Suprapubic skin (tissue), 4 donors: ENCODE measurements around the gene ADGRG7. TPM values are rescaled to one million over a fixed set of nuclear protein-coding genes. Genes with fewer than 3 reads are reported as not detected.

Source experiments
- DNase-seq, 2 donors: peaks; one replicate each; pipeline ENCODE4 v3.0.0-alpha.2; 2019; ENCODE audit warnings: low spot score in 2 of 2
- H3K27ac ChIP-seq: fragments of 200-600 bp; sonication (generic); one replicate; pipeline ENCODE4 v1.5.1; 2019
- H3K27me3 ChIP-seq: fragments of 200-600 bp; sonication (generic); one replicate; pipeline ENCODE4 v1.5.1; 2019
- H3K36me3 ChIP-seq: fragments of 200-600 bp; sonication (generic); one replicate; pipeline ENCODE4 v1.5.1; 2019
- H3K4me1 ChIP-seq: fragments of 200-600 bp; sonication (generic); one replicate; pipeline ENCODE4 v1.5.1; 2019
- H3K4me3 ChIP-seq: fragments of 200-600 bp; sonication (generic); one replicate; pipeline ENCODE4 v1.5.1; 2019; ENCODE audit warnings: mild to moderate bottlenecking
- H3K9me3 ChIP-seq: fragments of 200-600 bp; sonication (generic); one replicate; pipeline ENCODE4 v1.5.1; 2019
- CTCF ChIP-seq, 2 donors: fragments of 200-600 bp in 1 of 2; fragments of 450-650 bp in 1 of 2; sonication (generic) in 1 of 2; IDR thresholded peaks; one replicate each; pipeline ENCODE4 v1.5.1; 2016 to 2019; ENCODE audit warnings: antibody characterized with exemption in 2 of 2, mild to moderate bottlenecking in 1 of 2, moderate library complexity in 1 of 2
- EP300 ChIP-seq: sonication (generic); formaldehyde crosslinking; IDR thresholded peaks from one replicate; pipeline ENCODE4 v1.6.1; 2017; ENCODE audit warnings: antibody characterized with exemption
- POLR2A ChIP-seq, 2 donors: fragments of 450-650 bp; IDR thresholded peaks; one replicate each; pipeline ENCODE4 v1.6.1; 2017; ENCODE audit warnings: antibody characterized with exemption in 2 of 2, mild to moderate bottlenecking in 2 of 2, moderate library complexity in 2 of 2
- POLR2AphosphoS5 ChIP-seq, 3 donors: sonication (generic); formaldehyde crosslinking; IDR thresholded peaks; one replicate each; pipeline ENCODE4 v1.6.1; 2017; ENCODE audit warnings: antibody characterized with exemption in 3 of 3
- WGBS: methylation state at CpG from one replicate; pipeline ENCODE4 v1.1.5; 2018; 5-methylcytosine and 5-hydroxymethylcytosine counted together
- total RNA-seq, 4 donors: library from RNA; depleted of rRNA; stranded (reverse); fragments of >200 nt; gene quantifications; one replicate each; pipeline ENCODE4 v1.1.0, GENCODE V29; 2016

ADGRG7 gene
- total RNA-seq, 4 donors from 2014 or later, result 0.32 TPM; not detected in 3

- no peak overlapping the region for H3K27ac ChIP-seq
- H3K4me3 ChIP-seq, result no peak overlapping the region
- H3K4me1 ChIP-seq, result peaks cover 4% of the 10 kb centered on the region
- WGBS, result 81% methylated on average over 5 of the region's 5 CpGs
- no peak for DNase-seq
- no peak for TF ChIP-seq POLR2AphosphoS5 (IDR thresholded peaks at IDR 0.05)
- H3K36me3 ChIP-seq, result peaks cover 40% of the 10 kb centered on the region
- H3K27me3 ChIP-seq, result no peaks in the 10 kb centered on the region
- no peaks in the 10 kb centered on the region for H3K9me3 ChIP-seq
These were observed 111.0 kb downstream of the ADGRG7 start for GRCh38 chr3:100720426-100720825.

- H3K9me3 ChIP-seq, result no peaks in the 10 kb centered on the region
- DNase-seq, result no peak
- H3K27ac ChIP-seq, result no peak overlapping the region
- no peaks in the 10 kb centered on the region for H3K27me3 ChIP-seq
- no peak overlapping the region for H3K4me3 ChIP-seq
- TF ChIP-seq POLR2AphosphoS5 (IDR thresholded peaks at IDR 0.05) (no peak), EP300 (no peak), CTCF (IDR thresholded peaks at IDR 0.05) (no peak), POLR2A (IDR thresholded peaks at IDR 0.05) (no peak)
- H3K4me1 ChIP-seq, result no peaks in the 10 kb centered on the region
- WGBS, result 89% methylated on average over 3 of the region's 3 CpGs
- peaks cover 64% of the 10 kb centered on the region for H3K36me3 ChIP-seq
These were observed 116.6 kb downstream of the ADGRG7 start for GRCh38 chr3:100725935-100726513.

GRCh38 chr3:100726706-100727105 is 117.3 kb downstream of the ADGRG7 start:
- Histone ChIP-seq H3K36me3 (peaks cover 63% of the 10 kb centered on the region), H3K4me3 (no peak overlapping the region), H3K27me3 (no peaks in the 10 kb centered on the region), H3K4me1 (no peaks in the 10 kb centered on the region), H3K27ac (no peak overlapping the region), H3K9me3 (no peaks in the 10 kb centered on the region)
- TF ChIP-seq CTCF (IDR thresholded peaks at IDR 0.05) (no peak), EP300 (no peak)
- WGBS, result 87% methylated on average over 1 of the region's 1 CpG
- no peak for DNase-seq

- Histone ChIP-seq H3K27me3 (no peaks in the 10 kb centered on the region), H3K4me3 (no peak overlapping the region), H3K36me3 (peaks cover 62% of the 10 kb centered on the region), H3K9me3 (no peaks in the 10 kb centered on the region), H3K27ac (no peak overlapping the region), H3K4me1 (no peaks in the 10 kb centered on the region)
- no peak for DNase-seq
- TF ChIP-seq POLR2AphosphoS5 (IDR thresholded peaks at IDR 0.05) (no peak), POLR2A (IDR thresholded peaks at IDR 0.05) (no peak), CTCF (IDR thresholded peaks at IDR 0.05) (no peak), EP300 (no peak)
- 75% methylated on average over 3 of the region's 3 CpGs for WGBS
These were observed 121.1 kb downstream of the ADGRG7 start for GRCh38 chr3:100730524-100730923.

GRCh38 chr3:100732435-100732834 is 123.0 kb downstream of the ADGRG7 start:
- Histone ChIP-seq H3K4me1 (no peaks in the 10 kb centered on the region), H3K27ac (no peak overlapping the region), H3K4me3 (no peak overlapping the region), H3K9me3 (no peaks in the 10 kb centered on the region), H3K36me3 (peaks cover 65% of the 10 kb centered on the region), H3K27me3 (no peaks in the 10 kb centered on the region)
- DNase-seq, result no peak
- 86% methylated on average over 3 of the region's 3 CpGs for WGBS
- TF ChIP-seq POLR2AphosphoS5 (IDR thresholded peaks at IDR 0.05) (no peak), POLR2A (IDR thresholded peaks at IDR 0.05) (no peak), CTCF (IDR thresholded peaks at IDR 0.05) (no peak), EP300 (no peak)

- Histone ChIP-seq H3K27ac (no peak overlapping the region), H3K36me3 (peaks cover 77% of the 10 kb centered on the region), H3K27me3 (no peaks in the 10 kb centered on the region), H3K4me3 (no peak overlapping the region), H3K4me1 (no peaks in the 10 kb centered on the region), H3K9me3 (no peaks in the 10 kb centered on the region)
- WGBS, result 43% methylated on average over 2 of the region's 2 CpGs
- no peak for DNase-seq
- no peak for TF ChIP-seq EP300
- no peak for TF ChIP-seq POLR2AphosphoS5 (IDR thresholded peaks at IDR 0.05)
- TF ChIP-seq CTCF (IDR thresholded peaks at IDR 0.05), result no peak
- no peak for TF ChIP-seq POLR2A (IDR thresholded peaks at IDR 0.05)
These were observed 127.9 kb downstream of the ADGRG7 start for GRCh38 chr3:100737334-100737733.
